Upper lobe of left lung (tissue), 6 donors: ENCODE results near the gene EVL. TPM values are rescaled to one million over a fixed set of nuclear protein-coding genes. Genes with fewer than 3 reads are reported as not detected.
A peak's percentile ranks its signal among the peaks of the same experiment; 100 is the strongest.

Experiments
- ATAC-seq, 2 donors: fragments of 200-7000 bp; cut with Tn5 transposase; one replicate each; pipeline ENCODE4 v1.9.1; 2022; ENCODE audit warnings: mild to moderate bottlenecking in 2 of 2, moderate library complexity in 2 of 2; ENCODE audit not compliant: low FRiP score in 2 of 2
- DNase-seq, 2 donors: peaks; one replicate each; pipeline ENCODE4 v3.0.0-alpha.2; 2019 to 2020
- H3K27ac ChIP-seq, 4 donors: fragments of 200-600 bp; sonication (generic); one replicate each; pipeline ENCODE4 v1.5.1; 2016 to 2019
- H3K27me3 ChIP-seq, 4 donors: fragments of 200-600 bp; sonication (generic); one replicate each; pipeline ENCODE4 v1.5.1; 2017 to 2019
- H3K36me3 ChIP-seq, 4 donors: fragments of 200-600 bp; sonication (generic); one replicate each; pipeline ENCODE4 v1.5.1; 2016 to 2019
- H3K4me1 ChIP-seq, 4 donors: fragments of 200-600 bp; sonication (generic); one replicate each; pipeline ENCODE4 v1.5.1; 2018 to 2019
- H3K4me3 ChIP-seq, 4 donors: fragments of 200-600 bp; sonication (generic); one replicate each; pipeline ENCODE4 v1.5.1; 2017 to 2019; ENCODE audit warnings: mild to moderate bottlenecking in 2 of 4, moderate library complexity in 1 of 4
- H3K9me3 ChIP-seq, 4 donors: fragments of 200-600 bp; sonication (generic); one replicate each; pipeline ENCODE4 v1.5.1; 2018 to 2019
- EP300 ChIP-seq, 4 donors: sonication (generic); formaldehyde crosslinking; IDR thresholded peaks; one replicate each; pipeline ENCODE4 v1.5.1; 2017; ENCODE audit warnings: antibody characterized with exemption in 4 of 4, control low read depth in 2 of 4
- POLR2A ChIP-seq, 4 donors: fragments of 450-650 bp; IDR thresholded peaks; one replicate each; pipeline ENCODE4 v1.5.1; 2016 to 2017; ENCODE audit warnings: antibody characterized with exemption in 4 of 4, mild to moderate bottlenecking in 2 of 4
- POLR2AphosphoS5 ChIP-seq, 2 donors: sonication (generic); formaldehyde crosslinking; IDR thresholded peaks; one replicate each; pipeline ENCODE4 v1.5.1; 2017; ENCODE audit warnings: antibody characterized with exemption in 2 of 2
- WGBS, 2 donors: methylation state at CpG; one replicate each; pipeline ENCODE4 v1.1.5; 2017 to 2018; 5-methylcytosine and 5-hydroxymethylcytosine counted together
- total RNA-seq, 6 donors: library from RNA; depleted of rRNA in 4 of 6; stranded (reverse); fragments of >200 nt in 4 of 6; gene quantifications; one replicate each; pipeline versions ENCODE4 v1.1.0 to v1.2.1, GENCODE V29; 2016 to 2021
- TF ChIP-seq, protein P1 (sequence below), 6 experiments: fragments of 450-650 bp in 4 of 6; fragments of 200-600 bp in 2 of 6; sonication (generic) in 2 of 6; IDR thresholded peaks; one replicate each; pipeline ENCODE4 v1.5.1; 2016 to 2019; ENCODE audit warnings: antibody characterized with exemption in 6 of 6
- donor health status: DM: no; HTN: no; CAD: no; lungs with moderate emphysema.
- donor health status: DM: no; HTN: yes; CAD: no; lungs with severe emphysema.

EVL gene
- total RNA-seq, 6 donors from 2014 or later: 69.6 to 222 (median 140) TPM

DNA sequence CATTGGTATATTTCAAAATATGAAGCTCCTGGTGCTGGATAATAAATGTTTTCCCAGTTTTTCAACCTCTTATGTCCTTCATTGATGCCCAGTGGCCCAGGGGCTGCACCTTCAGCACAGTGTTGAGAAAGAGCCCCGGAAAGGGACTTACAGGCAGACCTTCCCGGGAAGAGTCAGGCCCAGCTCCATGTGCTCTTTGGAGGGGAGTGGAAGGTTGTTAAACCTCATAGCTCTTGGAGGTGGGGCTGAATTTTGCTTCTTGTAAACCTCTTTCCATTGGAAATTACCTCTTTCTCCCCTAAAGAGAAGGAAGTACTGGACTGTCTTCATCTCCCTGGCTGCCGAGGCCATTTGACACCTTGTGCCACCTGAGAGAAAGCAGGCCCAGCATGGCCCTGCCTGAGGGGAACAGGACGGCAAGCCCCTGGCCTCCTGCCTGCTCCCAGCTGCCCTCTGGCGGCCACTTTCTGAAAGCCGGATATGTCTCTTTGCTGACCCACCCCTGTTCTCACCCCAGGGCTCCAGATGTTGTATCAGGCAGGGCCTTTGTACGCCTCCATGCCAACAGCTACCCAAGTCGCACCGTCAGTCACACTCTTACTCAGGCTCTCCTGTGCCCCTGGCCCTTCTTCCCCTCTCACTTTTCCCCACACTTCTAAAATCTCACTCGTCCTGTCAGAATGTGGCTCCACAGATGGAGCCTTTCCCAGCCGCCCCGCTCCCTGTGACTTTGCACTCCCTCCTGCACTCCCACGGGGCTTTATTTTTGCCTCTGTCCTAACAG, 43.0 kb downstream of the EVL start:
- H3K9me3 ChIP-seq: no peaks in the 10 kb centered on the region
- TF ChIP-seq, protein P1, sequence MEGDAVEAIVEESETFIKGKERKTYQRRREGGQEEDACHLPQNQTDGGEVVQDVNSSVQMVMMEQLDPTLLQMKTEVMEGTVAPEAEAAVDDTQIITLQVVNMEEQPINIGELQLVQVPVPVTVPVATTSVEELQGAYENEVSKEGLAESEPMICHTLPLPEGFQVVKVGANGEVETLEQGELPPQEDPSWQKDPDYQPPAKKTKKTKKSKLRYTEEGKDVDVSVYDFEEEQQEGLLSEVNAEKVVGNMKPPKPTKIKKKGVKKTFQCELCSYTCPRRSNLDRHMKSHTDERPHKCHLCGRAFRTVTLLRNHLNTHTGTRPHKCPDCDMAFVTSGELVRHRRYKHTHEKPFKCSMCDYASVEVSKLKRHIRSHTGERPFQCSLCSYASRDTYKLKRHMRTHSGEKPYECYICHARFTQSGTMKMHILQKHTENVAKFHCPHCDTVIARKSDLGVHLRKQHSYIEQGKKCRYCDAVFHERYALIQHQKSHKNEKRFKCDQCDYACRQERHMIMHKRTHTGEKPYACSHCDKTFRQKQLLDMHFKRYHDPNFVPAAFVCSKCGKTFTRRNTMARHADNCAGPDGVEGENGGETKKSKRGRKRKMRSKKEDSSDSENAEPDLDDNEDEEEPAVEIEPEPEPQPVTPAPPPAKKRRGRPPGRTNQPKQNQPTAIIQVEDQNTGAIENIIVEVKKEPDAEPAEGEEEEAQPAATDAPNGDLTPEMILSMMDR (IDR thresholded peaks at IDR 0.05): peak; percentile 78 to 93 (median 84)
- no peak for TF ChIP-seq EP300 (IDR thresholded peaks at IDR 0.05)
- TF ChIP-seq POLR2A (IDR thresholded peaks at IDR 0.05): no peak
- peak in 1 of 2 donors; percentile 47 for TF ChIP-seq POLR2AphosphoS5 (IDR thresholded peaks at IDR 0.05)
- DNase-seq (peak; percentile 83 to 87), ATAC-seq (peak; percentile 79 to 84)
- H3K36me3 ChIP-seq: no peaks in the 10 kb centered on the region
- H3K27me3 ChIP-seq: no peaks in the 10 kb centered on the region
- H3K27ac ChIP-seq: peak overlapping the region in 3 of 4 donors; percentile 66 to 68 (median 66)
- peaks cover 42 to 58% (median 47%) of the 10 kb centered on the region in 4 donors for H3K4me1 ChIP-seq
- WGBS, 2 donors: 29 to 32% methylated on average over 13 of the region's 13 CpGs
- H3K4me3 ChIP-seq: no peak overlapping the region

DNA sequence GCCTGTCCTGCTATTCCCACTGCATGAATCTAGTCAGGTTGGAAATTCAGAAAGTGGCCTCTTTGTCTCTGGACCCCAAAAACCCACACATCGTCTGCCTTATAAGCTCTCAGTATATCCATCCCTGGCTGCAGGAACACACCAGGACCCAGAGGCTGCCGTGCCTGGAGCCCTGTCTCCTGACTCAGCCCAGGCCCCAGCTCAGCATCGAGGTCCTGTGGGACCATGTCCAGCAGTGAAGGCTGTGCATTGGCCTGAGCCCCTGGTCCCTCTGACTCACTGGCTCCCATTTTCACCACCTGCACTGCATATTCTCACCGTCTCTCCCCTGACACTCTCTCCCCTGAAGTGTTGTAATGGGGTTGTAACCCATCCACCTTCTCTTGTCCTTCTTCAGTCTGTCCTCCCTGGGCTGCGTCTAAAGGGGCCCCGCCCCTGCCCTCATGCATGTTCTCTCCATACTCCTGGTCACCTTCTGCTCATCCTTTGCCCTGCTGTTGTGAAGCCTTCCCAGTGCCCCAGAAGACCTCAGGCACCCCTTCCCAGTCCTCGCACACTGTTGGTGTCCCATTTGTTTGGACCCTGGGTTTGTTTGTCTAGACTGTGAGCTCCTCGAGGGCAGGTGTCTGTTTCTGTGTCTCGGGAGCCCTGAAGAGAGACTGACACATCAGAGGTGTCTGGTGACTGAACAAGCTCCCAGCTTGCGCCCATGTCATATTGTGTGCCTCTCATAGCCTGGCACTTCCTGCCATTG, 43.8 kb downstream of the EVL start:
- Histone ChIP-seq H3K27ac (peak overlapping the region in 2 of 4 donors; percentile 66 to 68), H3K27me3 (no peaks in the 10 kb centered on the region), H3K36me3 (no peaks in the 10 kb centered on the region), H3K4me3 (no peak overlapping the region), H3K9me3 (no peaks in the 10 kb centered on the region), H3K4me1 (peaks cover 36 to 50% (median 40%) of the 10 kb centered on the region in 4 donors)
- no peak for ATAC-seq
- TF ChIP-seq POLR2A (IDR thresholded peaks at IDR 0.05) (no peak), EP300 (IDR thresholded peaks at IDR 0.05) (no peak), POLR2AphosphoS5 (IDR thresholded peaks at IDR 0.05) (no peak)
- TF ChIP-seq, protein P1 (IDR thresholded peaks at IDR 0.05): no peak
- 77 to 85% methylated on average over 10 of the region's 10 CpGs for WGBS, 2 donors
- DNase-seq: no peak

DNA sequence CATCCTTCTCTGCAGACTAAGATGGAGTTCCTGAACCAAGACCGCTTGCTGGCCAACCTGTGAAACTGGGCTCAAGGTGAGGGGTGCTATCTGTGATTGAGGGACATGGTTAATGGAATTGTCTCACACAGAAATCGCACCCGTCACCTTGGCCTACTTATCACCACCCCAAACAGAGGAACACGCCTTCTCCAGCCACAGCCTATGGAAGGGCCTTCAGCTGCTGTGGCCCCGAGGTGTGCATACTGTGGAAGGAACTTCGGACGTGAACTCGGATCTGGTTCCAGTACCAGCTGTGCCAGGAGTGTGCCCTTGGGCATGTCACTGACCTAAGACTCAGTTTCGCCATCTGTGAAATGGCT, 44.4 kb downstream of the EVL start:
- H3K27ac ChIP-seq: no peak overlapping the region
- H3K4me1 ChIP-seq: peaks cover 34 to 44% (median 37%) of the 10 kb centered on the region in 4 donors
- no peak for ATAC-seq
- 94 to 98% methylated on average over 9 of the region's 9 CpGs for WGBS, 2 donors
- H3K9me3 ChIP-seq: no peaks in the 10 kb centered on the region
- no peak overlapping the region for H3K4me3 ChIP-seq
- H3K36me3 ChIP-seq: no peaks in the 10 kb centered on the region
- TF ChIP-seq POLR2AphosphoS5 (IDR thresholded peaks at IDR 0.05) (no peak), EP300 (IDR thresholded peaks at IDR 0.05) (no peak), POLR2A (IDR thresholded peaks at IDR 0.05) (no peak)
- TF ChIP-seq, protein P1 (IDR thresholded peaks at IDR 0.05): no peak
- no peaks in the 10 kb centered on the region for H3K27me3 ChIP-seq
- DNase-seq: no peak

DNA sequence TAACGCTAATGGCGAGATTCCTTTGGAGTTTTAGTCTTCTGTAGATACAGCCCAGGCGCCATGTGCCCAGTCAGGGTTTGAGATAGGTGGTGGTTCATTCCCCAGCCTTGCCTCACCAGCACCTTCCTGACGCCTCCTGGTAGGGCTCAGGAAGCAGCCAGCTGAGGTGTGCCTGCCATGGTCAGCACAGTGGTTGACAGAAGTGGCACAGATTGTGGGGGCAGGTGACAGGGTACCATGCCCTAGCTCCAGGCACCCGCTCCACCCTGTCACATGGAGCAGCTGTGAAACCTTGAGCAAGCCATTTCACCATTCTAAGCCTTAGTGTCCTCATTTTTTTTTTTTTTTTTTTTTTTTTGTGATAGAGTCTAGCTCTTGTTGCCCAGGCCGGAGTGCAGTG, 45.6 kb downstream of the EVL start:
- H3K4me3 ChIP-seq: no peak overlapping the region
- TF ChIP-seq POLR2A (IDR thresholded peaks at IDR 0.05): no peak
- TF ChIP-seq POLR2AphosphoS5 (IDR thresholded peaks at IDR 0.05): no peak
- TF ChIP-seq, protein P1 (IDR thresholded peaks at IDR 0.05): no peak
- TF ChIP-seq EP300 (IDR thresholded peaks at IDR 0.05): no peak
- H3K9me3 ChIP-seq: no peaks in the 10 kb centered on the region
- no peak for ATAC-seq
- WGBS, 2 donors: 76 to 81% methylated on average over 6 of the region's 6 CpGs
- H3K36me3 ChIP-seq: no peaks in the 10 kb centered on the region
- peaks cover 26 to 36% (median 31%) of the 10 kb centered on the region in 4 donors for H3K4me1 ChIP-seq
- DNase-seq: no peak
- no peak overlapping the region for H3K27ac ChIP-seq
- no peaks in the 10 kb centered on the region for H3K27me3 ChIP-seq
